Measurements from ENCODE around the gene MAFB.

Gene MAFB

DNA sequence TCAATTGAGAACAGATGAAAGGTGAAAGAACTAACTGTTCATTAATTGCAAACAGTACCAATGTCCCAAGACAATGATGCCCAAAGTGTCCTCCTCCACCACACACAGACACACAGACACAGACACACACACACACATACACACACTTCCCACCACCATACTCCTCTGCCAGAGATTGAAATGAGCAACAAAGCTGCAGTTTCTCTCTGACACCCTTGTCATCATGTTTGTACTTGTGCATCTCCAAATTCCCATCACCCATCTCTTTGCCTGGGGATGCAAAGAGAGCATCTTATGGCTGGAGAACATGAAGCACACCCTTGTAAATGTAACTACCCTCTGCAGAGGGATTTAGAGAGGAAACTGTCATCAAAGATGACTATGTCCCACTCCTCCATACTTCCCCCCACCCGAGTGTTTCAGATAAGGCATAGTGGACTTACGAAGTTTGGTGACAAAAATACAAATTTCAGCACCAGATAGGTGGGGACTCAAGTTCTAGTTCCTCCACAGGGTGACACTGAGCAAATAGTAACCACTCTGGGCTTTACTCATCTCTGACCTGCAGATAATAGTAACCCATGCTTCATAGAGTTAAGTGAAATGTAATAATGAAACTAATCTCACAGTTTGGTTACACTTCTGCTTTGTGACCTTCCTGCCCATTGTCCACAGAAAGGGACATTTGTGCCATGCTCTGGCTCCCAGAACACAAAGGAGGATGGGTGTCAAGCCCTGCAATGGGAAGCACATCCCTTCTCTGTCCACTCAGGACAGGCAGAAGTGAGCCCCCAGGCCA, 8.7 kb downstream of the MAFB start:
- no peak for DNase-seq

DNA sequence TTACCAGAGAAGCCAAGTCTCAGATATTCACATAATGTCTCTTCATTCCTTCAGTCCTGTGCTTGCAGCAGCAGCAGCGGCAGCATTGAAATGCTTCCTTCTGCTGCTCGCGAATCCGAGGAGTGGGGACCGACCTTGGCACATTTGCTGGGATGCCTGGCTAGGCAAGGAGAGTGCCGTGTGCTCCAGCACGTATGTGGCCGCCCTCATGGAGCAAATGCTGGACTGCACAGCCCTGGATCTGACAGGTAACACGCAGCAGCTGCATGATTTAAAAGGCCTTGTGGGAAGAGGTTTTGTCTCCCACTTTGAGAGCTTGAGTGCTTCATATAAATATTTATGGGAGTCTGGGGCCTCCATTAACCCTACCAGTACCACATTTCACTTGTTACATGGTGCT, 9.9 kb downstream of the MAFB start:
- no peak for DNase-seq

DNA sequence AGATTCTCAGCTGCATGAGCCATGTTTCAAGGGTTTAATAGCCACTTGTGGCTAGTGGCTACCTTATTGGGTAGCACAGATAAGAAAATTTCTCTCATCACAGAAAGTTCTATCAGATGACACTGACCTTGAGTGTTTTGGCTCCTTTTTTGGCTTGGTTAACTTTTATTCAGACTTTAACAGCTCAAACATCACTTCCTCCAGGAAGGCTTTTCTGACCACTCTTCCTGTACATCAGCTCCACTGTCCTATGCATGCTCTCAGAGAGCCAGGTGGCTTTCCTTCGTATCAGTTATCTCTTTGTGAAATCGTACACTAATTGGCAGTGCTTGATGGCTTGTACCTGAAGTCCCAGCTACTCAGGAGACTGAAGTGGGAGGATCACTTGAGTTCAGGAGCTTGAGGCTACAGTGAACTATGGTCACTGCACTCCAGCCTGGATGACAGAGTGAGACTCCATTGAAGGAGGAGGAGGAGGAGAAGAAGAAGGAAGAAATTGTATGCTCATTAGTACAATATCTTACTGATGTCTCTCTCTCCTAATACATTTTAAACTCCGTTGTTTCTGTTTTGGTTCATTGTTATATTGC, 10.7 kb downstream of the MAFB start:
- DNase-seq = no peak

DNA sequence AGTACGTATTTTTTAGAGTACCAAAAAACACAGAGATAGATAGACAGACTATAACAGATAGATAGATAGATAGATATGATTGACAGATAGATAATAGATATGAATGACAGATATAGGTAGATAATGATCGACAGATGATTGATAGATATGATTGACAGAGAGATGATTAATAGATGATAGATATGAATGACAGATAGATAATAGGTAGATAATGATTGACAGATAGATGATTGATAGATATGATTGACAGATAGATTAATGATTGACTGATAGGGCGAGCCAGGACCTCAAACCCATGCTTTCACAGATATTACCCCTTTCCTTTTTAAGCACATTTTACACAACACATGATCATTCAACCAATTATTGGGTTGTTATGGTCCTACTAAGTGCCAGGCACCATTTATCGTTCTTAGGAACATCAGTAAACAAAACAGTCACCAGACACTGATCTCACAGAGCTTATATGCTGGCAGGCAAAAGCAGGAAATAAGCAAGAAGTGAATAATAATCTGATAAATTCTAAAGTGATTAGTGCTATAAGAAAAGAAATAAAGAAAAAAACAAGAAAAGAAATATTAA, 11.6 kb downstream of the MAFB start:
- DNase-seq = no peak

DNA sequence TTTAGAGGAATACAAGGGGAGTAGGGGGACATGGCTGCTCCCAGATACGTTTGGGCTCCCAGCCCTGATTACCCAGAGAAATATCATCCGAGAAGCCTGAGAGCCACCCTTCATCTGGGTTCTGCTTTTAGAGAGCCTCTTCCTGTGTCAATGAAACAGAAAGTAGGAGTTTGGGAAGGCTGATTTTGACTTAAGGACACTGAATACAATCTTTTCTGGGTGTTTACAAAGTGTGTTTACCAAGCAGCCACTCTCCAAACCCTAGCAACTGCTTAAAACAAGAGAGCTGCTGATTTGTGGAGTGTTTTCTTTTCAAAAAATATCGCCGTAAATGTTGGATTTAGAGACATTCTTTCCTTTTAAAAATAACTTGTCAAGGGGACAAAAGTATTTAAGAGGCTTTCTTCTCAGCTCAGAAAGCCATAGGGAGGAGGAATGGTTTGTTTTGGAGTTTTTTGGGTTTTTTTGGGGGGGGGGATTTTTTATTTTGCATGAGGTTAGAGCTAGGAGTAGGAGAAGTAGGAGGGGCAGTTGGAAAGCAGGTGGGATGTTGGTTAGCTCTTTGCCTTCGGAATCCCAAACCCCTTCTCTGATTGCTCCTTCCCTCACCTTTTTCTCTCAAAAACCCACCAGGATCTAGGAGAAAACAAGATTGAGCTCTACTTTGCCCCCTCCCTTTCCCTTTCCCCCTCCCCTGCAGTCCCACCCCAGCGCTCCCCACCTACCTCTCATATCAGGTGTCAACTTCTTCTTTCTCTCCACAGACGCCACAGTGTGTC, 12.4 kb downstream of the MAFB start:
- DNase-seq = no peak

DNA sequence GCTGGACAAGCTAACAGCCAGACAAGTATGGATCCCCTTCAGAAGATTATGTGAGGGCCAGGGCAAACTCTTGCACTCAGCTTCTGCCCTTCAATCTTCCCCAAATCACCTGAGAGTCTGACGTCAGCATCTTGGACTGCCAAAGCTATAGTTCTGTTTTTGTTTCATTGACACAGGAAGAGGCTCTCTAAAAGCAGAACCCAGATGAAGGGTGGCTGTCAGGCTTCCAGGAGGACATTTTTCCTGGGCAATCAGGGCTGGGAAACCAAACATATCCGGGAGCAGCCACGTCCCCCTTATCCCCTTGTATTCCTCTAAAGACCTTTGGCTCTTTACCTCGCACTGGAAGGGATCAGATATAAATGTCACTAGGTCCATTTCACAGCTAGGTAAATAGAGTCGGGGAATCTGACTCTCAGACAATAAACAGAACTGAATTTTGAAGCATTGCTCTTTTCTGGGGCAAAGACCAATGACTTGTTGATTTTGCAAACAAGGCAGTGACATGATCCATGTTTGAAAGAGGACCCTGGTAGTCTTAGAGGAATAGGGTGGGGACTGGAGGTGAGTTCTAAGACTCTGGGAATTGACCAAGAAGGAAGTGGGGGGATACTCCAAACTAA, 13.3 kb downstream of the MAFB start:
- no peak for DNase-seq

DNA sequence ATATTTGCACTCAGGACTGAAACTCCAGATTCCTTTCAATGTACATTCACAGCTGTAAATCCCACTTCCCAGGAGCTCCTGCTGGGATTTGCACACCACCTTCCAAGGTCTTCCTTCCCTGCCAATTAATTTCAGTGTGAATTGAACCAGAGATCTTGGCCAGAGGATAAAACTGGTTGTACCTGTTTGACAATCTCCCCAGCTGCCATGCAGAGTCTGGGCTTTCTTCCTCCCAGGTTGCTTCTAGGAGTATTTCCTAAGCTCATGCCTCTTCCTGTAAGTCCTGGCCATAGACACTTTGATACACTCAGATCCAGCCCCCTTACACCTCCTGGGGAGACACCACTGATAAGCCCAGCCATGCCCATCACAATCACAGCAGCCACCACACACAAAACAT, 15.6 kb downstream of the MAFB start:
- DNase-seq = no peak

DNA sequence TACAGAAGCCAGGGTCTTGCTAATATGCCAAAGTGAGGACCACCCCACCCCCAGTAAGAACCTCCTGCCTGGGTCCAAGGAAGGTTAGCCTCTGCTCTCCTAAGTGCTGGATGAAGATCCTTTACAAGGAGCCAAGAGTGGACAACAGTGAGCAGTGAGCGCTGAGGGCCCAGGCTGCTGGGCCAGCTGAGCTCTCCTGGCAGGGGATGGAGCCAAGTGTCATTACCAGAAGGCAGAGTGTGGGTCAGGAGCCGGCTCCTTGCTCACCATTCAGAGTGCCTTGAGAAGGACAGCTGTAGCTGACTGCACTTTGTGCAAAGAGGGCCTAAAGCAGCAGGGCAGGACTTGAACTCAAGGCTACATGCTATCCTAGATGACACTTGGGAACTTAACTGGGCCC, 16.9 kb downstream of the MAFB start:
- no peak for DNase-seq

DNA sequence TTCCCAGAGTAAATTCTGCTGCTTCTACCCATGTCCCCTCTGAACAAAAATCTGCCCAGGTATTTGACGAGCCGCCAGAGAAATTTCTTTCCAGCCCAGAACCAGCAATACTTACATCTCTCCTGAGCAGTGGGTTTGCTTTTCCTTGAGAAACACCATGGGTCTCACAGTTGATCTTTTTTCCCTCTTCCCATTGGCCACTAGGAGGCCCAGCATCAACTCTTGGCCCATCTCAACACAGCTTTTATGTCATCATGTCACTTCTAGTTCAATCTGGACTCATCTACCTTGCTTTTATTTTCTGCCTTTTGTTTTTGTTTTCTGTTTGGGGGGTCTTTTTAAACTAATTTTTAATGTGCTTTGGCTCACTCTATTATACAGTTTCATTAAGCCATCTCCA, 18.8 kb downstream of the MAFB start:
- no peak for DNase-seq

DNA sequence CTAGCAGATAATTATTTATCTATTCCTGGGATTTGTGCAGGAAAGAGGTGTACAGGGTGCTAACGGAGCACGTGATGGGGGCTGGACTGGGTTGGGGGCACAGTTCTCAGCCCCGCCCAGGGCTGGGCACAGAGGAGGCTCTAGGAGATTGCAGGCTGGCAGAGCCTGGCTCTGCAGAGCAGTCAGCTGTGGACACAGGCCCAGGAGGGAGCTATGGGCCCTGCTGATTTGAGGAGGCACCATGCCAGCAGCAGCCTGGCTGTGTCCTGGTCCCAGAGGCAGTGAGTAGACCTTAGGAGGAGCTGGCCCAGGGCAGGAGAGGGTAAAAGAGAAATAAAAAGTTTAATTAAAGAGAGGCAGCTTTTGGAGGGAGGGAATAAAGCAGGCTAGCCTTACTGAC, 19.3 kb downstream of the MAFB start:
- DNase-seq = no peak

DNA sequence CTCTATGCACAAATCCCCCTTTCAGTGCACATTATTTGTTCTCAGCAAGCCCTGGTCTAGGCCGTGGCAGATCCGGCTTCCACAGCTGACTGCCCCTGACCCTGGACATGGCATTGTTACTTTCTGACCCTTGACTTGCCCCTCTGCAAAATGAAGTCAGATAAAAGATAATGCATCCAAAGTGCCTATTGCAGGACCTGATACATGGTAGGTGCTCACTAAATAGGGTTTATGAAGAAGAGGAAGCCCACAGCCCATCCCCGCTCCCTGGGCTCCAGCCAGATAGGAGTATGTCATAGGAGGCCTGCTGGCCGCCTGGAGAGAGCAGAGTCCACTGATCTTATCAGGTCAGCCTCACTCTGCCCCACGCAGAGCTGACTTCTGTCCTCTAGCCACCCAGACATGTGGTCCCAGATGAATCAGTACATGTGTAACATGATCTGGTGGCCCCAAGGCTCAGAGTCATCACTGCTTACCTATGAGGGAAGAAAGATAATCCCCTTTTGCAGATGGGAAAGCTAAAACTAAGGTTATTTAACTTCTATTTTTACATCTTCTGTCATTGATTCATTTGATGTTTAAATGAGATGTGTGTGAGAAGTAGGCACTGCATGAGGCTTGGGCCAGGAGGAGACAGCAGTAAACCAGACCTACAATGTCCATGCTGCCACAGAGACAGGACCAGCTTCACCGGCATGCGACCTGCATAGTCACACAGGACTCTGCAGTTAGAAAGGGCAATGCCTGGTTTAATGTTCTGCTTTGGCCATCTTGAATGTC, 20.4 kb downstream of the MAFB start:
- DNase-seq = no peak

DNA sequence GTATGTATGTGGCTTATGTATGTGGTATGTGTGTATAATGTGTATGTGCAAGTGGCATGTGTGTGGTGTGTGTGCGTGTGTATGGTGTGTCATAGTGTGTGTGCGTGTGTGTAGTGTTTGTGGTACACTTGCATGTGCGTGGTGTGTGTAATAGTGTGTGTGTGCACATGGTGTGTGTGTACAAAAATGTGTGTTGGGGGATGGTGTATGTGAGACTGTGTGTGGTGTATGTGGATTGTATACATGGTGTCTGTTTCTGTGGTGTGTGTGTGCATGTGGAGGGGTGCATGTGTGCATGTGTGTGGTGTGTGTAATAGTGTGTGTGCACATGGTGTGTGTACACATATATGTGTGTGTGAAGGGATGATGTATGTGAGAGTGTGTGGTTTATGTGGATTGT, 21.5 kb downstream of the MAFB start:
- no peak for DNase-seq

DNA sequence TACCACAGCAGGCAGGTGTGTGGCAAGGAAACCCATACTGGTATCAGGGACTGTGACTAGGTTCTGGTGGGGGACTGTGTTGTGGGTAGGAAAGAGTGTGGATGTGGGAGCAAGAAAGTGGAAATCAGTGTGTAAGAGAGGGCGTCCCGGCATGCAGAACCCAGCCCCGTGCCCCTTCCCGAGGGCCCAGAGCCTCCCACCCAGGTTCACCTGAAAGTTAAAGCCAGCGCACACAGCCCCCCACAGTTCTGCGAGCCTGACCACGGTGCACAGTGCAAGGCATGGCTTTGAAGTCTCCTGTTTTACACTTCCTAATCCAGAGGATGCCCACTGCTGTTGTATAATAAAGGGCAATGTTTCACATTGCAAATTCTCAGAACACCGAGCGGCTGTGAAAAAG, 22.7 kb downstream of the MAFB start:
- DNase-seq = no peak

DNA sequence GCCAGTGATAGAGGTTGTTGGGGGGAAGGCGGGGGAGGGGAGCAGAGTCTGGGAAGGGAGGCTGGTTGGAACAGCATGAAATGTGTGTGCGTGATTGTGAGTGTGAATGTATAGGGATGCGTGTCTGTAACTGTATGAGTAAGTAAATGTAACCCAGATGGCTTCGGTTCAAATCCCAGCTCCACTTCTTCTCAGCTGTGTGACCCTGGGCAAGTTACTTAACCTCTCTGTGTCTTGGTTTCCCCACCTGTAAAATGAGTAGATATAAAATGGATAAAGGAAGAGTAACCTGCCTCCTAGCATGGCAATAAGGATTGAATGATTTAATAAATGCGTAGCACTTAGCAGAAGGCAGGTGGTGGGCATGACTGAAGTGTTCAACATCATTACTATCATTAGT, 24.1 kb downstream of the MAFB start:
- DNase-seq = no peak

DNA sequence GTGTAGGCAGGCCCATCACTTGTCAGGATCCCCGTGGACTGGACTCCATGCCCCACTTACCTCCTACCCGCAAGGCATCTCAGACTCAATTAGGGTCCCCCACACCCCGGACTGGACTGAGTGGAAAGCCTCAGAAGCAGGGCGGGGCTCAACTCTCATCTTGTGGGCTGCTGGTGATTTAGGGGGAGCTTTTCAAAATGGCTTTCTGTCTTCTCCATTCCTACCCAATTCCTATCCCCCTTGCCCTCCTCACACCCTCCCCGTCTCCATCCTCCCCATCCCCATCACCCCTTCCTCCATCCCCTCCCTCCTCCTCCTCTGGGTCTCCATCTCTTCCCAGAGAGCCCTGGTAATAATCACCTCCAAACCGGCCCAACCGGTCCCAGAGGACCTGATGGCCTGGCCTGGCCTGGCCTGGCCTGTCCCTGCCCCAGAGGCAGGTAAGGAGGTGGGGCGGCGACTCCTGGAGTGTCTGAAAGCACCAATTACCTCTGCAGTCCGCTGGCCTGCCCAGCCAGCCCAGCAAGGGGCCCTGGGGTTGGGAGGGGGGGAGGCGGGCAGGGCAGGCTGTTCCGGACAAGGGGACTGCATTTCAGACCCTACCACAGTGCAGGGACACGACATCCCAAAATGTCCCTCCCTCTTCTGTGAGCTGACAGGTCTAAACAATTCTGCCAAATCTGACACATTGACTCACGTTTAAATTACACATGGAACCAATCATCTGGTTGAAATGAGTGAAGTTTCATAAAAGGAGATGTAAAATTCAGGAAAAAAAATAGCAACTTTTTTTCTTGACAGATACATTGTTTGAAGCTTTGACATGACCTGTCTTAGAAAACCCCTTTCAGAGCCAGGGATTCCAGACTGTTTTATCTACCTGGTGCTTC, 24.8 kb downstream of the MAFB start:
- DNase-seq = no peak

DNA sequence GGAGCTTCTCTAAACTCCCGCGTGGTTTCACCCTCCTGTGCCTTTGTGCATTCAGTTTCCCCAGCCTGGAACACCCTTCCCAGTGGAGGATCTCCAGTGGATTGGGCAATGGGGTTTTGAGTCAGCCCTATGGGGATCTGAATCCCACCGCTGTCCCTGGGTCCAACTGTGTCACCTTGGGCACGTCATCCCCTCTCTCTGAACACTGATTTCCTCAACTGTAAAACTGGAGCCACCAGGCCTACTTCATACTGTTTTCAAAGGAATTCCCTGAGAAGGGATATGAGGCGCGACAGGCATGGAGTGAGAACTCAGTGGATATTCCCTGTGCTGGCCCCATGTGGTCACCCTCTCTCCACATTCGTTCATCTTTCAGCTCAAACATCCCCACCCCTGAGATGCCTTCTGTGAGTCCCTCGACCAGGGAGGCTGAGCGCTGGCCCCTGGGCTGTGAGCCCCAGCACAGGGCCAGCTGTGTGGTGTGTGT, 25.7 kb downstream of the MAFB start:
- no peak for DNase-seq

DNA sequence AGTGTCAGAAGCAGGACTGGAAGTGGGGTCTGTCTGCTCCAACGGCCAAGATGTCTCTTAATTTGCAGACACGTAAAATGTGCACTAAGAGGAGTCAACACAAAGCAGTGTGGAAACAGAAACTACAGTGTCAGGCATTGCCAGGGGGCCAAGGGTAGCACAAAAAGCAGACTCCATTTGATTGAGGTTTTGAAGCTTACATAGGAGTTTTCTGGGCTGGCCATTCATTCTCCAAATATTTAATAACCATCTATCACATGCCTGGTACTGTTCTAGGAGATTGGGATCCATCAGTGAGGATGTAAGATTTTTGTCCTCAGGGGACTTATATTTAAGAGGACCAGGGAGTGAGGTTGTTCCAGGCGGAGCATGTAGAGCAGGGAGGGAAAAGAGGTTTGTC, 29.5 kb downstream of the MAFB start:
- no peak for DNase-seq

DNA sequence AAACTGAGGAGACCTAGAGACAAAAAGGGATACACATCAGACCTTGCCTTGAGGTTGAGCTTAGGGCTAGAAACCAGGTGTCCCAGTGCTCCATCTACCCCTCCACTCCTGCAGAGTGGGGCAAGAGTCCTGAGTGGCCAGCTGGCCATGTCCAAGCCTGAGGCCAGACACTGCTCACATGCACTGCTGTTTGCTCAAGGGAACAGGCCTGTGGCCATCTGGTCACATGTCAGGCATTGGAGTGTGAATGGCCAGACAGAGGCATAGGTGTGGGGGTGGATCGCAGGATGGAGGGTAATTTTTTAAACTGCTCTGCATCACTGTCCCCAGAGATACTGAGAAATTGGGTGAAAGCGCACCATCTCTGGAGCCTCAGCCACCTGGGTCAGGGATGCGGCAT, 30.5 kb downstream of the MAFB start:
- DNase-seq = no peak

DNA sequence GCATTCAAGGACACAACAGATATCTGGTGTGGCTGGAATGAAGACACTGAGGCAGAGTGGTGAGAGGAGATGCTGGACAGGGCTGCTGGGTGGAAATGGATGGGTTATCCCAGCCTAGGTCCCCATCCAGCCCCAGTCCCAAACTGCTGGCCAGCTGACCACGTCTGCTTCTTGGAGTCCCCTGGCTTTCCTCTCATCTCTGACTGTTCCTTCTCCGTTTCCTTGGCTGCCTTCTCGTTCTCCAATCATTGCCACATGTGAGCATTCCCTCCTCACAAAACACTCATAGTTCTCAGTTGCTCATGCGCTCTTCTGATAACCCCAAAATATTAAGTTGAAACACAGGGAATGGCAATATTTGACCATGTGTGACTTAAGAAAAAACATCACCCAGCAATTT, 31.5 kb downstream of the MAFB start:
- DNase-seq = no peak

DNA sequence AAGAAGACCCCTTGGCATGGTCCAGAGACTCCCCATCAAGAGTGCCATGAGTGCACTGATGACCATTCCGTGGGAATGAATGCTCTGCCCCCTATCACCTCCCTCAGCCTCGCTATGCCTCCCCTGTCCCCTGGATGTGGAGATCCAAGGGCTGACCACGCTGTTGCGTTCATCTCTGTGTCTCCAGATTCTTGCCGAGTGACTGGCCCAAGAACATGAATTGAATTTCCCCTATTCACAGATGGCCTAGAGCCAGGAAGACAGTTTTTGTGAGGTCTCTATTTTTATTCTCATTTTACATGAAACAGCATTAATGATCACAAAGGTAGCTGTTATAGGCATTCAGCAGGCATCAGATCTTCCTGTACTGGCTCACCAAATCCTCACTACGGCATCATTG, 33.6 kb downstream of the MAFB start:
- DNase-seq = no peak

DNA sequence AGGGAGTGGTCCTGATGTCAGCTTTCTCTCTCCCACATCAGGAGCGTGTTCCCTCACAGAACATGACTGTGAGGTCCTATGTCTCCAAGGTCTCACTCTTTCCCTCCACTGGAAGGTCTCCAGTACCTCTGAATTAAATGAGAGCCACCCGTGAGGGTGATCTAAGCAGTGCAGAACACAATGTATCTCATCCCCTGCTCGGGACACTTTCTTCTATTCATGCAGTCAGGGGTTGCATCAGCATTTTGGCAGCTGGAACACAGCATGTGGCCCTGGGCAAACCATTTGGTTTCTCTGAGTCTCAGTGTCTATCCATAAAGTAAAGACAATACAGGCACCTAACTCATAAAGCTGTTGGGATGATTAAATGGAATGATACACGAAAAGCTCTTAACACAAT, 34.2 kb downstream of the MAFB start:
- DNase-seq = no peak
